ENCODE results near the gene GID8. TPM values are rescaled to one million over a fixed set of nuclear protein-coding genes. Genes with fewer than 3 reads are reported as not detected.

Gene GID8
- total and polyA plus RNA-seq, 4 donors, result 10.2 to 23.6 (median 14.6) TPM

- H3K27me3 ChIP-seq (ENCODE audit: control insufficient read depth in 4 of 4, insufficient read depth in 4 of 4, low read length in 3 of 4), result no peaks in the 10 kb centered on the region
- peaks cover 2 to 7% (median 5%) of the 10 kb centered on the region in 4 donors for H3K4me1 ChIP-seq (ENCODE audit: control insufficient read depth in 4 of 4, insufficient read depth in 4 of 4, low read length in 3 of 4)
- peaks cover 30 to 84% (median 35%) of the 10 kb centered on the region in 4 donors for H3K36me3 ChIP-seq (ENCODE audit: control insufficient read depth in 4 of 4, insufficient read depth in 3 of 4, low read depth in 1 of 4, low read length in 3 of 4)
- H3K9ac ChIP-seq (ENCODE audit: low read depth in 1 of 2, low read length in 2 of 2), result no peak overlapping the region
- H3K9me3 ChIP-seq (ENCODE audit: control insufficient read depth in 4 of 4, low read length in 3 of 4), result no peaks in the 10 kb centered on the region
- WGBS, result 91% methylated on average over 8 of the region's 8 CpGs
- DNase-seq (ENCODE audit: low spot score), result no peak
- no peak overlapping the region for H3K4me3 ChIP-seq (ENCODE audit: low read depth in 1 of 3, low read length in 3 of 3)
- no peak overlapping the region for H3K27ac ChIP-seq (ENCODE audit: low read depth in 1 of 2, low read length in 2 of 2)
- TF ChIP-seq HNF4A (conservative IDR thresholded peaks at IDR 0.05), result no peak
- no peak for TF ChIP-seq RAD21 (IDR thresholded peaks at IDR 0.05)
Measured at GRCh38 chr20:62961799-62962198, 23.9 kb downstream of the GID8 start.

DNA sequence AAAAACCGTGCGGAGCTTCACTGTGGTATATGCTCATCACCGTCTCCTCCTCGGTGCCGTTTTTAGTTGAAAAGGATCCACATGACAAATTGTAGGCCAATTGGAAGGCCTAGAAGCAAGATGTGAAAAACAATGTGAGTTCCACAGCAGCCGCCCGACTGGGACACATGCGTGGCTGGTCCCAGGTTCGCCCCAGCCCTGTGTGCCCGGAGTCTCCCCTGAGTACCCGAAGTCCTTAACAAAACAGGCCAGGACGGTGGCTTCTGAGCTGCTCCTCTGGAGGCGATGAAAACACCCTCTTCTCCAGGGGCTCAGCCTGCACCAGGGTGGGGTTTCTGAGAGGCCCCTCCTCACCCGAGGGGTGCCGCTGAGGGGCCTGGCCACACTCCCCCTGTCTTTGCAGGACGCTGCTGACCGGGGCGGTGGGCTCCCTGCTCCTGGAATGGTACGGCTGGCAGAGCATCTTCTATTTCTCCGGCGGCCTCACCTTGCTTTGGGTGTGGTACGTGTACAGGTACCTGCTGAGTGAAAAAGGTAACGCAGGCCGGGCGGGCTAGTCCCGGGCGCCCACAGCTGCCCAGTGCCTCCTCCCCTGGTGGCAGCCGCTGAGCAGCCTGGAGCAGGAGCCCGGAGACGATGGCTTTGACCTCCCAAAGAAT, 24.4 kb downstream of the GID8 start:
- H3K4me1 ChIP-seq (ENCODE audit: control insufficient read depth in 4 of 4, insufficient read depth in 4 of 4, low read length in 3 of 4), result peaks cover 0 to 7% (median 1%) of the 10 kb centered on the region in 4 donors
- no peak for DNase-seq (ENCODE audit: low spot score)
- 94% methylated on average over 30 of the region's 30 CpGs for WGBS
- no peak for TF ChIP-seq ZBTB33 (IDR thresholded peaks at IDR 0.05)
- TF ChIP-seq RAD21 (IDR thresholded peaks at IDR 0.05), result no peak
- no peak for TF ChIP-seq NR2F2 (IDR thresholded peaks at IDR 0.05)
- no peak for TF ChIP-seq GABPA (IDR thresholded peaks at IDR 0.05 in 1 of 2, conservative IDR thresholded peaks at IDR 0.05 in 1 of 2)
- TF ChIP-seq JUND (IDR thresholded peaks at IDR 0.05), result no peak
- no peak for TF ChIP-seq SP1 (IDR thresholded peaks at IDR 0.05)
- no peak for TF ChIP-seq HNF4G (IDR thresholded peaks at IDR 0.05)
- no peaks in the 10 kb centered on the region for H3K27me3 ChIP-seq (ENCODE audit: control insufficient read depth in 4 of 4, insufficient read depth in 4 of 4, low read length in 3 of 4)
- no peak overlapping the region for H3K27ac ChIP-seq (ENCODE audit: low read depth in 1 of 2, low read length in 2 of 2)
- no peaks in the 10 kb centered on the region for H3K9me3 ChIP-seq (ENCODE audit: control insufficient read depth in 4 of 4, low read length in 3 of 4)
- H3K9ac ChIP-seq (ENCODE audit: low read depth in 1 of 2, low read length in 2 of 2), result no peak overlapping the region
- no peak overlapping the region for H3K4me3 ChIP-seq (ENCODE audit: low read depth in 1 of 3, low read length in 3 of 3)
- H3K36me3 ChIP-seq (ENCODE audit: control insufficient read depth in 4 of 4, insufficient read depth in 3 of 4, low read depth in 1 of 4, low read length in 3 of 4), result peaks cover 32 to 82% (median 33%) of the 10 kb centered on the region in 4 donors

DNA sequence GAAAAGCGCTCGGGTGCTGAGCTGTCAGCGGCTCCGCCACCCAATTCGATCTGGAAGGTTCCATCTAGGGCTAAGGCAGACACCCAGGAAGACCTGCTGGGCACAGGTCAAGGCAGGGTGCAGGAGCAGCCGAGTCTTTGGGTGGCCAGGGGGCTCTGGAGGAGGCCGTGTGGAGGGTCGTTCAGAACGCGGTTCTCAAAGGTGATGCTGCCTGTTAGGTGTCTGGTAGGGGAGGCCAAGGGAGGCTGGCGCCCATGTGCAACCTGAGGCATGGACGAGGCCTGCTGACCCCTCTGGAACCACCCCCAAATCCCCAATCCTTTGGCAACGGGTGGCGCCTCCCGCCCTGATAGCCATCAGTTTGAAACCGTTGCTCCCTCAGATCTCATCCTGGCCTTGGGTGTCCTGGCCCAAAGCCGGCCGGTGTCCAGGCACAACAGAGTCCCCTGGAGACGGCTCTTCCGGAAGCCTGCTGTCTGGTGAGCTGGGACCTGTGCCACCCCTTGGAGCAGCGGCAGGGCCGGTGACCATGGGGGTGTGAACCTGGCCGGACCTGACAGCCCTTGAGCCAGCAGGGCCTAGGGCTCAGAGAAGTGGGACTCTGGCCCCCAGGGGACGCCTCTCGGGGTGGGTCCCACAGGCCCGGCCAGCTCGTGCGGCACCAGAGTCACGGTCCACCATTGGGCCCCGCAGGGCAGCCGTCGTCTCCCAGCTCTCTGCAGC, 25.1 kb downstream of the GID8 start:
- Histone ChIP-seq H3K36me3 (ENCODE audit: control insufficient read depth in 4 of 4, insufficient read depth in 3 of 4, low read depth in 1 of 4, low read length in 3 of 4) (peaks cover 27 to 75% (median 32%) of the 10 kb centered on the region in 4 donors), H3K27me3 (ENCODE audit: control insufficient read depth in 4 of 4, insufficient read depth in 4 of 4, low read length in 3 of 4) (no peaks in the 10 kb centered on the region), H3K9ac (ENCODE audit: low read depth in 1 of 2, low read length in 2 of 2) (no peak overlapping the region), H3K4me1 (ENCODE audit: control insufficient read depth in 4 of 4, insufficient read depth in 4 of 4, low read length in 3 of 4) (peaks cover 0 to 8% (median 1%) of the 10 kb centered on the region in 4 donors), H3K4me3 (ENCODE audit: low read depth in 1 of 3, low read length in 3 of 3) (no peak overlapping the region), H3K9me3 (ENCODE audit: control insufficient read depth in 4 of 4, low read length in 3 of 4) (no peaks in the 10 kb centered on the region), H3K27ac (ENCODE audit: low read depth in 1 of 2, low read length in 2 of 2) (no peak overlapping the region)
- 90% methylated on average over 32 of the region's 32 CpGs for WGBS
- TF ChIP-seq REST (IDR thresholded peaks at IDR 0.05) (no peak), HNF4G (IDR thresholded peaks at IDR 0.05) (no peak), EGR1 (IDR thresholded peaks at IDR 0.05; ENCODE audit: low read depth in 2 of 2) (no peak), JUND (IDR thresholded peaks at IDR 0.05) (no peak), RAD21 (IDR thresholded peaks at IDR 0.05) (no peak), TAF1 (conservative IDR thresholded peaks at IDR 0.05) (no peak), ZBTB33 (IDR thresholded peaks at IDR 0.05) (no peak), HNF4A (conservative IDR thresholded peaks at IDR 0.05) (no peak), CTCF (IDR thresholded peaks at IDR 0.05; ENCODE audit: low read depth, low read length, missing input control) (no peak), GABPA (IDR thresholded peaks at IDR 0.05 in 1 of 2, conservative IDR thresholded peaks at IDR 0.05 in 1 of 2) (no peak), NR2F2 (IDR thresholded peaks at IDR 0.05) (no peak), RXRA (IDR thresholded peaks at IDR 0.05) (no peak), YY1 (IDR thresholded peaks at IDR 0.05) (no peak), SP1 (IDR thresholded peaks at IDR 0.05) (no peak), FOXA2 (IDR thresholded peaks at IDR 0.05) (no peak)
- DNase-seq (ENCODE audit: low spot score), result no peak

Data from liver (tissue), 9 donors.